Effector memory CD4-positive, alpha-beta T cell (primary cell): ENCODE data around the gene CAPZA1.

Source experiments
- DNase-seq, 3 donors: peaks; one replicate each; pipeline ENCODE4 v3.0.0-alpha.2; 2020
- H3K27ac ChIP-seq: 2 replicates; pipeline ENCODE4 v1.7.0; 2013; ENCODE audit warnings: mild to moderate bottlenecking, low read length, moderate library complexity; ENCODE audit not compliant: insufficient read depth, poor library complexity, severe bottlenecking
- H3K27me3 ChIP-seq: replicated peaks from 2 replicates; pipeline ENCODE4 v1.7.0; 2013; ENCODE audit warnings: mild to moderate bottlenecking, low read length; ENCODE audit not compliant: insufficient read depth, control insufficient read depth, poor library complexity, severe bottlenecking
- H3K36me3 ChIP-seq: 2 replicates; pipeline ENCODE4 v1.7.0; 2013; ENCODE audit warnings: mild to moderate bottlenecking, low read length, moderate library complexity; ENCODE audit not compliant: control insufficient read depth, insufficient read depth
- H3K4me1 ChIP-seq: 2 replicates; pipeline ENCODE4 v1.7.0; 2013; ENCODE audit warnings: low read length, mild to moderate bottlenecking; ENCODE audit not compliant: control insufficient read depth, insufficient read depth, poor library complexity, severe bottlenecking
- H3K4me3 ChIP-seq: 2 replicates; pipeline ENCODE4 v1.7.0; 2013; ENCODE audit warnings: low read length, low read depth, mild to moderate bottlenecking; ENCODE audit not compliant: insufficient read depth, poor library complexity, severe bottlenecking
- H3K9me3 ChIP-seq: 2 replicates; pipeline ENCODE4 v1.7.0; 2013; ENCODE audit warnings: mild to moderate bottlenecking, low read length, moderate library complexity; ENCODE audit not compliant: control insufficient read depth

CAPZA1 gene

GRCh38 chr1:112688781-112689193 is 69.2 kb downstream of the CAPZA1 start:
- Histone ChIP-seq H3K27ac (no peak overlapping the region), H3K27me3 (no peaks in the 10 kb centered on the region), H3K9me3 (no peaks in the 10 kb centered on the region), H3K4me3 (no peak overlapping the region), H3K4me1 (no peaks in the 10 kb centered on the region), H3K36me3 (peaks cover 29% of the 10 kb centered on the region)
- DNase-seq, result no peak

- Histone ChIP-seq H3K4me3 (no peak overlapping the region), H3K27ac (no peak overlapping the region), H3K9me3 (no peaks in the 10 kb centered on the region), H3K27me3 (no peaks in the 10 kb centered on the region), H3K36me3 (peaks cover 35% of the 10 kb centered on the region), H3K4me1 (no peaks in the 10 kb centered on the region)
- DNase-seq, result no peak
These were observed 69.7 kb downstream of the CAPZA1 start for GRCh38 chr1:112689196-112689841.

GRCh38 chr1:112689842-112690237 is 70.2 kb downstream of the CAPZA1 start:
- DNase-seq, result no peak
- Histone ChIP-seq H3K4me3 (no peak overlapping the region), H3K4me1 (no peaks in the 10 kb centered on the region), H3K36me3 (peaks cover 40% of the 10 kb centered on the region), H3K27me3 (no peaks in the 10 kb centered on the region), H3K27ac (no peak overlapping the region), H3K9me3 (no peaks in the 10 kb centered on the region)

- H3K4me1 ChIP-seq, result no peaks in the 10 kb centered on the region
- peaks cover 58% of the 10 kb centered on the region for H3K36me3 ChIP-seq
- no peak overlapping the region for H3K27ac ChIP-seq
- H3K9me3 ChIP-seq, result no peaks in the 10 kb centered on the region
- no peaks in the 10 kb centered on the region for H3K27me3 ChIP-seq
- H3K4me3 ChIP-seq, result no peak overlapping the region
- no peak for DNase-seq
These were observed 73.0 kb downstream of the CAPZA1 start for GRCh38 chr1:112692681-112693080.

- no peaks in the 10 kb centered on the region for H3K27me3 ChIP-seq
- peaks cover 64% of the 10 kb centered on the region for H3K36me3 ChIP-seq
- H3K9me3 ChIP-seq, result no peaks in the 10 kb centered on the region
- H3K27ac ChIP-seq, result no peak overlapping the region
- no peak for DNase-seq
- H3K4me1 ChIP-seq, result no peaks in the 10 kb centered on the region
- H3K4me3 ChIP-seq, result no peak overlapping the region
These were observed 74.2 kb downstream of the CAPZA1 start for GRCh38 chr1:112693821-112694220.

GRCh38 chr1:112694363-112694929 is 74.8 kb downstream of the CAPZA1 start:
- Histone ChIP-seq H3K36me3 (peaks cover 61% of the 10 kb centered on the region), H3K9me3 (no peaks in the 10 kb centered on the region), H3K4me1 (no peaks in the 10 kb centered on the region), H3K27ac (no peak overlapping the region), H3K27me3 (no peaks in the 10 kb centered on the region), H3K4me3 (no peak overlapping the region)
- DNase-seq, result no peak

GRCh38 chr1:112695276-112695675 is 75.6 kb downstream of the CAPZA1 start:
- no peak overlapping the region for H3K27ac ChIP-seq
- no peak for DNase-seq
- H3K4me3 ChIP-seq, result no peak overlapping the region
- H3K36me3 ChIP-seq, result peaks cover 58% of the 10 kb centered on the region
- H3K9me3 ChIP-seq, result no peaks in the 10 kb centered on the region
- H3K27me3 ChIP-seq, result no peaks in the 10 kb centered on the region
- H3K4me1 ChIP-seq, result peaks cover under 1% of the 10 kb centered on the region

DNA sequence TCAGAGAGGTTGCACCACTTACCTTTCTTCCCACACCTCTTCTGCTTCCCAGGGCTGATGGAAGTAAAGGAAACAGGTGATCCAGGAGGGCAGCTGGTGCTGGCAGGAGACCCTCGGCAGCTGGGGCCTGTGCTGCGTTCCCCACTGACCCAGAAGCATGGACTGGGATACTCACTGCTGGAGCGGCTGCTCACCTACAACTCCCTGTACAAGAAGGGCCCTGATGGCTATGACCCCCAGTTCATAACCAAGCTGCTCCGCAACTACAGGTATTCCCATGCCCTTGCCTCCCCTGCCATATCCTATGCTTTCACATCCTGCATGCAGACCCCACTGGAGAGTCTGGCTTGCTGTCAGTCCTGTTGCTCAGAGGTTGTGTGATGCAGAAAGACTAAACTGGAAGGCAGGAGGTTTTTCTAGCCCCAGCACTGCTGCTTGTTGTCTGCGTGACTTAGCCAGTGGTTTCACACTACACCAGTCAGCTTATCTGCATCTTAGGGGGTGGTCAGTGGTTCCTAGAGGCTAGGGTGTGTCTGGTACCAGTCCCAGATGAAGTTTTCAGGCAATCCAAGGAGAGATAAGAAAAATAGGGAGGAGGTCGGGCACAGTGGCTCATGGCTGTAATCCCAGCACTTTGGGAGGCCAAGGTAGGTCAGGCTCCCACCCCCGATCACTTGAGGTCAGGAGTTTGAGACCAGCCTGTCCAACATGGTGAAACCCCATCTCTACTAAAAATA is 77.1 kb downstream of the CAPZA1 start:
- no peaks in the 10 kb centered on the region for H3K9me3 ChIP-seq
- H3K27ac ChIP-seq, result no peak overlapping the region
- H3K36me3 ChIP-seq, result peaks cover 54% of the 10 kb centered on the region
- no peaks in the 10 kb centered on the region for H3K27me3 ChIP-seq
- H3K4me1 ChIP-seq, result peaks cover 14% of the 10 kb centered on the region
- DNase-seq, result no peak
- no peak overlapping the region for H3K4me3 ChIP-seq

GRCh38 chr1:112697781-112698201 is 78.2 kb downstream of the CAPZA1 start:
- no peak for DNase-seq
- no peaks in the 10 kb centered on the region for H3K9me3 ChIP-seq
- no peak overlapping the region for H3K4me3 ChIP-seq
- peaks cover 44% of the 10 kb centered on the region for H3K36me3 ChIP-seq
- H3K27me3 ChIP-seq, result no peaks in the 10 kb centered on the region
- H3K4me1 ChIP-seq, result peaks cover 14% of the 10 kb centered on the region
- H3K27ac ChIP-seq, result no peak overlapping the region
